Stimulated activated naive CD4-positive, alpha-beta T cell (primary cell): ENCODE measurements around the gene PAX5.
"Not testable (repeated sequence)": the region's sequence is repeated elsewhere in the genome, so short reads cannot be mapped to it uniquely, and the experiment has no call there.

Experiments used
- DNase-seq, 6 experiments: peaks; one replicate each; lab custom pipeline; 2025; lab: John Stamatoyannopoulos, UW

Gene PAX5

GRCh38 chr9:37033682-37034304 is at the start of gene PAX5:
TSS of gene PAX5 (minus strand) at chr9:37034268. CDS start at chr9:37034031, 237 bp downstream.
- DNase-seq: no peak

GRCh38 chr9:37083654-37084053 is 49.6 kb upstream of the PAX5 start:
- DNase-seq: no peak

- DNase-seq: peak in 2 of 6 experiments; percentile 2 to 22
Observed at GRCh38 chr9:37082214-37082765, 48.2 kb upstream of the PAX5 start.

GRCh38 chr9:37081507-37081906 is 47.4 kb upstream of the PAX5 start:
- not testable (repeated sequence) for DNase-seq

GRCh38 chr9:37080165-37080628 is 46.1 kb upstream of the PAX5 start:
- not testable (repeated sequence) for DNase-seq

GRCh38 chr9:37079370-37080164 is 45.5 kb upstream of the PAX5 start:
- peak; percentile 84 to 94 (median 93) for DNase-seq

GRCh38 chr9:37074790-37075189 is 40.7 kb upstream of the PAX5 start:
- DNase-seq: not testable (repeated sequence)

GRCh38 chr9:37066139-37066725 is 32.2 kb upstream of the PAX5 start:
- DNase-seq: no peak

- DNase-seq: no peak
Observed at GRCh38 chr9:37062336-37062735, 28.3 kb upstream of the PAX5 start.

- no peak for DNase-seq
Observed at GRCh38 chr9:37061768-37062167, 27.7 kb upstream of the PAX5 start.

GRCh38 chr9:37060833-37061232 is 26.8 kb upstream of the PAX5 start:
- DNase-seq: no peak

- no peak for DNase-seq
Observed at GRCh38 chr9:37056046-37056920, 22.2 kb upstream of the PAX5 start.

- DNase-seq: not testable (repeated sequence)
Observed at GRCh38 chr9:37054363-37054720, 20.3 kb upstream of the PAX5 start.

GRCh38 chr9:37053684-37054362 is 19.8 kb upstream of the PAX5 start:
- no peak for DNase-seq

GRCh38 chr9:37046683-37047082 is 12.6 kb upstream of the PAX5 start:
- DNase-seq: no peak

GRCh38 chr9:37042421-37042820 is 8.4 kb upstream of the PAX5 start:
- DNase-seq: no peak

- no peak for DNase-seq
Observed at GRCh38 chr9:37040508-37041127, 6.5 kb upstream of the PAX5 start.

- DNase-seq: no peak
Observed at GRCh38 chr9:37038943-37039464, 4.9 kb upstream of the PAX5 start.

- DNase-seq: peak in 1 of 6 experiments; percentile 15
Observed at GRCh38 chr9:37038302-37038942, 4.4 kb upstream of the PAX5 start.
